Motor neuron (in vitro differentiated cells): Measurements from ENCODE around the gene IL1R1. TPM values are rescaled to one million over a fixed set of nuclear protein-coding genes. Genes with fewer than 3 reads are reported as not detected.
"Not testable (repeated sequence)": the region's sequence is repeated elsewhere in the genome, so short reads cannot be mapped to it uniquely, and the experiment has no call there.

Source experiments
- ATAC-seq, 8 experiments: fragments of 200-7000 bp; cut with Tn5 transposase; replicated peaks in 6 of 8; 2 replicates each; pipeline ENCODE4 v1.8.0; 2021; ENCODE audit warnings: mild to moderate bottlenecking in 8 of 8, moderate library complexity in 8 of 8
- H3K27ac ChIP-seq, 2 donors: fragments of 250-450 bp; sonication (Bioruptor Pico); 2 replicates each; pipeline ENCODE4 v1.9.0; 2021; ENCODE audit warnings: antibody characterized with exemption in 2 of 2, mild to moderate bottlenecking in 2 of 2, moderate library complexity in 1 of 2
- H3K4me1 ChIP-seq, 2 donors: fragments of 250-450 bp; sonication (Bioruptor Pico); replicated peaks in 1 of 2; 2 replicates each; pipeline ENCODE4 v1.6.1; 2021; ENCODE audit warnings: antibody characterized with exemption in 2 of 2, mild to moderate bottlenecking in 2 of 2, moderate library complexity in 1 of 2
- H3K4me3 ChIP-seq, 5 donors: fragments of 250-450 bp; sonication (Bioruptor Pico); 2 replicates each; pipeline ENCODE4 v1.9.0; 2021; ENCODE audit warnings: antibody characterized with exemption in 5 of 5, mild to moderate bottlenecking in 5 of 5, moderate library complexity in 4 of 5
- WGBS, 10 experiments: fragments of 450-650 bp; shearing (Covaris generic); methylation state at CpG; one replicate each; pipeline ENCODE4 v1.0.0; 2022; 5-methylcytosine and 5-hydroxymethylcytosine counted together
- in situ Hi-C, 9 experiments: fragments of 400-800 bp; cut with MboI; loops; one replicate each; pipeline ENCODE4 v1.15.0; 2021; ENCODE audit warnings: low sequenced_read_pairs in 9 of 9, low pct_unique_long_range_greater_than_20kb in 2 of 9; ENCODE audit not compliant: unreplicated experiment in 9 of 9
- total RNA-seq, 8 experiments: library from RNA; unstranded; fragments of 300-600 nt; gene quantifications; 2 replicates each; pipeline versions ENCODE4 v1.2.3 to v1.2.4, GENCODE V29; 2022

IL1R1 gene
- total RNA-seq: 10 to 100 TPM in 1 of 8 experiments, 1 to 10 TPM in 1, under 1 TPM in 6; 0.05 to 35.4 (median 0.90) TPM

- peak; percentile 91 to 98 (median 94) for ATAC-seq
- Histone ChIP-seq H3K4me1 (no peaks in the 10 kb centered on the region), H3K4me3 (peak within 1 kb of the TSS; percentile 35 to 51 (median 39)), H3K27ac (no peak within 1 kb of the TSS)
- in situ Hi-C loops: no loop called here
- WGBS, 10 experiments: 0 to 96% (median 57%) methylated on average over 2 to 19 of the region's 65 CpGs; no CpG with 5 or more reads in 2 of the 10 experiments
Measured at GRCh38 chr2:102141970-102142828, at the start of gene IL1R1. Gene IL1R1, plus strand, starts transcription at chr2:102142746. Its CDS starts 14,979 bp downstream, at chr2:102157725.

- ATAC-seq: no peak
- no peak overlapping the region for H3K27ac ChIP-seq
- H3K4me1 ChIP-seq: no peaks in the 10 kb centered on the region
- 73 to 97% (median 90%) methylated on average over 4 to 9 of the region's 13 CpGs; no CpG with 5 or more reads in 3 of the 10 experiments for WGBS, 10 experiments
- no peak overlapping the region for H3K4me3 ChIP-seq
- in situ Hi-C loops: no loop called here
Measured at GRCh38 chr2:102093662-102094061, 48.9 kb upstream of the IL1R1 start.

- in situ Hi-C loops: no loop called here
- Histone ChIP-seq H3K4me3 (no peak overlapping the region), H3K4me1 (no peaks in the 10 kb centered on the region), H3K27ac (no peak overlapping the region)
- ATAC-seq: peak in 4 of 8 experiments; percentile 22 to 57 (median 36)
- WGBS, 10 experiments: 0 to 100% (median 87%) methylated on average over 1 to 4 of the region's 4 CpGs; no CpG with 5 or more reads in 1 of the 10 experiments
Measured at GRCh38 chr2:102094917-102095316, 47.6 kb upstream of the IL1R1 start.

GRCh38 chr2:102096103-102096502 lies 46.4 kb upstream of the IL1R1 start:
- H3K4me1 ChIP-seq: no peaks in the 10 kb centered on the region
- no peak overlapping the region for H3K4me3 ChIP-seq
- ATAC-seq: no peak
- 59 to 100% (median 88%) methylated on average over 4 to 5 of the region's 5 CpGs for WGBS, 10 experiments
- in situ Hi-C loops: no loop called here
- H3K27ac ChIP-seq: no peak overlapping the region

- no peak for ATAC-seq
- in situ Hi-C loops: no loop called here
- 80 to 100% (median 99%) methylated on average over 1 to 4 of the region's 4 CpGs for WGBS, 10 experiments
- Histone ChIP-seq H3K4me1 (no peaks in the 10 kb centered on the region), H3K4me3 (no peak overlapping the region), H3K27ac (no peak overlapping the region)
Measured at GRCh38 chr2:102098756-102099155, 43.8 kb upstream of the IL1R1 start.

- H3K4me3 ChIP-seq: no peak overlapping the region
- 27 to 92% (median 83%) methylated on average over 1 to 5 of the region's 7 CpGs for WGBS, 10 experiments
- no peak overlapping the region for H3K27ac ChIP-seq
- in situ Hi-C loops: no loop called here
- no peaks in the 10 kb centered on the region for H3K4me1 ChIP-seq
- peak in 2 of 8 experiments; percentile 14 to 15 for ATAC-seq
Measured at GRCh38 chr2:102099536-102100298, 42.8 kb upstream of the IL1R1 start.

GRCh38 chr2:102100371-102101096 lies 42.0 kb upstream of the IL1R1 start:
- Histone ChIP-seq H3K4me3 (no peak overlapping the region), H3K4me1 (no peaks in the 10 kb centered on the region), H3K27ac (no peak overlapping the region)
- in situ Hi-C loops: no loop called here
- ATAC-seq: peak in 3 of 8 experiments; percentile 34 to 54 (median 38)
- 0 to 100% (median 69%) methylated on average over 1 to 5 of the region's 5 CpGs for WGBS, 10 experiments

GRCh38 chr2:102101097-102101848 lies 41.3 kb upstream of the IL1R1 start:
- H3K27ac ChIP-seq: no peak overlapping the region
- in situ Hi-C loops: no loop called here
- WGBS, 10 experiments: 24 to 100% (median 86%) methylated on average over 2 to 5 of the region's 5 CpGs; no CpG with 5 or more reads in 1 of the 10 experiments
- H3K4me1 ChIP-seq: no peaks in the 10 kb centered on the region
- peak in 1 of 8 experiments; percentile 68 for ATAC-seq
- no peak overlapping the region for H3K4me3 ChIP-seq

GRCh38 chr2:102101849-102102635 lies 40.5 kb upstream of the IL1R1 start:
- Histone ChIP-seq H3K4me3 (no peak overlapping the region), H3K27ac (no peak overlapping the region), H3K4me1 (no peaks in the 10 kb centered on the region)
- peak in 1 of 8 experiments; percentile 17 for ATAC-seq
- 40 to 100% (median 96%) methylated on average over 1 to 4 of the region's 4 CpGs for WGBS, 10 experiments
- in situ Hi-C loops: no loop called here

GRCh38 chr2:102102636-102102948 lies 40.0 kb upstream of the IL1R1 start:
- 45 to 100% (median 67%) methylated on average over 1 to 3 of the region's 3 CpGs; no CpG with 5 or more reads in 2 of the 10 experiments for WGBS, 10 experiments
- ATAC-seq, in situ Hi-C loops: not testable (repeated sequence)

GRCh38 chr2:102103284-102103683 lies 39.3 kb upstream of the IL1R1 start:
- Histone ChIP-seq H3K4me1 (no peaks in the 10 kb centered on the region), H3K4me3 (no peak overlapping the region), H3K27ac (no peak overlapping the region)
- no peak for ATAC-seq
- WGBS, 10 experiments: 81 to 100% (median 100%) methylated on average over 1 to 6 of the region's 8 CpGs; no CpG with 5 or more reads in 2 of the 10 experiments
- in situ Hi-C loops: no loop called here

More at GRCh38 chr2:102102636-102102948, 40.0 kb upstream of the IL1R1 start:
- not testable (repeated sequence) for H3K4me3 ChIP-seq, H3K4me1 ChIP-seq, H3K27ac ChIP-seq
